HG02763 (cell line): ENCODE data around the gene RUNX3.

Experiments used
- ATAC-seq: cut with Tn5 transposase; IDR thresholded peaks from one replicate; pipeline ENCODE4 v1.9.1; 2021; ENCODE audit warnings: mild to moderate bottlenecking, moderate library complexity; ENCODE audit not compliant: unreplicated experiment

RUNX3 gene

GRCh38 chr1:24963943-24964693 is 34.0 kb upstream of the RUNX3 start:
- no peak for ATAC-seq

GRCh38 chr1:24963099-24963872 is 33.2 kb upstream of the RUNX3 start:
- ATAC-seq, result no peak

DNA sequence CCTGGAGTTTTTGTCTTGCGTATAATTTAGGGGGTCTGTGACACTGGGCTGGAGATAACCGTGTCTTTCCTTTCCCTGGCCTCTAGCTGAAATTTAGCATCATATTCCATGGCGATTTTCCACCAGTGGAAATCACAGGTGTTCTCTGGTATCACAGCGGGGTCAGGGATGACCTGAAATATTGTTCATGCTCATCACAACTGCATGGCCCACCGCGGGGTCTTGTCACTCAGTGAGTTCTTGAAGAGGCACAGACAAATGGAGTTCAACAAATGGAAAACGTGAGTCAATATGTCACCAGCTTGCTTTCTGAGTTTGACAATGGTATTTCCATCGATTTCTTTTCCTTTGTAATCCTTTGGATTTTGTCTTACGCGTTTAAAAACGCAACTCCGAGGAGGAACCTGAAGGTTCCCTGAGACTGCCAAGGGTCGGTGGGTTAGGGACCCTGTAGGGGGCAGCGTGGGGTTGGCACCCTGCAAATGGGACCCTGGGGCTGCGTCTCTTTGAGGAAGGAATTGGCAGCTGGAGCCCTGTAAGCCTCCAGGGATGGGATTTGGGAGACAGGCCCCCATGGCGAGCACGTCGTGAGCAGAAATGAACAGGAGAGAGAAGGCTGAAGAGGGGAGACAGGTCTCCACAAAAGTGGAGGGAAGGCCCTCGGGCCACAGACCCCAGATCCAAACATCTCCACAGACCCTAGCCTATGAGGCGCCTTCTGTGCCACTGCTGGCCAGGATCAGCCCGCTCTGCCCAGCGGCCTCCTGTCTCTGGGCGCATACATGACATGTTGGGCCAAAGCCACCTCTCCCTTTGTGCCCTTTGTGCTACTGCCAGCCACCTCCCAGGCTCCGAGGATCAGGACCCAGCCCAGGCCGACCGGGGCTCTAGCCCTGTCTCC is 32.1 kb upstream of the RUNX3 start:
- ATAC-seq, result no peak

GRCh38 chr1:24961334-24961733 is 31.3 kb upstream of the RUNX3 start:
- ATAC-seq, result no peak

DNA sequence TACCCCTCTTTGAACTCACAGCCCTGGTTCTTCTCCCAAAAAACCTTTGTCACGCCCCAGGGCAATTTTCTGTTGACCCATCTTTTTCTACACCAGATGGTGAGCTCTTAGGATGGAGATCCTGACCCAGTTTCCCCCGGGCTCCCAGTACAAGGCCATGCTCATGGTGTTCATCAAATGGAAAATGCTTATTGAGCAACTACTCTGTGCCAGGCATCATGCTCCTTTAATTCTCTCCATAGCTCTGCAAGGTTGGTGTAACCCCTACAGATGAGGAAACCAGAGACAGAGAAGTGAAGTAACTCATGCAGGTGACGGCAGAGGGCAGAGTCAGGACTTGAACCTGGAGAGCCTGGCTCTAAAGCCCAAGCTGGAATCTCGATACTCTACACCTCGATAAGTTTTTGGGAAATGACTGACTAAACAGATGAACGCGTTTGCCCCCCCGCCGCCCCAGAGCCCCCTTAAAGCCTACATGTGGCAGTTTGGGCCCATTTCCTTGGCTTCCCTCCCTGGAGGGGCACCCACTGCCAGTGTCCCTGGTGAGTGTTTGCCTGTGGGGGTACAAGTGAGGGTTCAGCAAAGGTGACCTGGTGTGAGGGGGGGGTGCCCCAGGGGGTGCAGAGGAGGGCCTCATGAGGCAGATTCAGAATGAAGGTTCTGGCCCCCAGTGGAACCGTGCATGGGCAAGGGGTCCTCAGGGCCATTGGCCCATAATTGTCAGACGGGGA is 30.2 kb upstream of the RUNX3 start:
- ATAC-seq, result no peak

- no peak for ATAC-seq
These were observed 29.5 kb upstream of the RUNX3 start for GRCh38 chr1:24959623-24959975.

GRCh38 chr1:24958766-24959622 is 28.9 kb upstream of the RUNX3 start:
- ATAC-seq, result no peak

DNA sequence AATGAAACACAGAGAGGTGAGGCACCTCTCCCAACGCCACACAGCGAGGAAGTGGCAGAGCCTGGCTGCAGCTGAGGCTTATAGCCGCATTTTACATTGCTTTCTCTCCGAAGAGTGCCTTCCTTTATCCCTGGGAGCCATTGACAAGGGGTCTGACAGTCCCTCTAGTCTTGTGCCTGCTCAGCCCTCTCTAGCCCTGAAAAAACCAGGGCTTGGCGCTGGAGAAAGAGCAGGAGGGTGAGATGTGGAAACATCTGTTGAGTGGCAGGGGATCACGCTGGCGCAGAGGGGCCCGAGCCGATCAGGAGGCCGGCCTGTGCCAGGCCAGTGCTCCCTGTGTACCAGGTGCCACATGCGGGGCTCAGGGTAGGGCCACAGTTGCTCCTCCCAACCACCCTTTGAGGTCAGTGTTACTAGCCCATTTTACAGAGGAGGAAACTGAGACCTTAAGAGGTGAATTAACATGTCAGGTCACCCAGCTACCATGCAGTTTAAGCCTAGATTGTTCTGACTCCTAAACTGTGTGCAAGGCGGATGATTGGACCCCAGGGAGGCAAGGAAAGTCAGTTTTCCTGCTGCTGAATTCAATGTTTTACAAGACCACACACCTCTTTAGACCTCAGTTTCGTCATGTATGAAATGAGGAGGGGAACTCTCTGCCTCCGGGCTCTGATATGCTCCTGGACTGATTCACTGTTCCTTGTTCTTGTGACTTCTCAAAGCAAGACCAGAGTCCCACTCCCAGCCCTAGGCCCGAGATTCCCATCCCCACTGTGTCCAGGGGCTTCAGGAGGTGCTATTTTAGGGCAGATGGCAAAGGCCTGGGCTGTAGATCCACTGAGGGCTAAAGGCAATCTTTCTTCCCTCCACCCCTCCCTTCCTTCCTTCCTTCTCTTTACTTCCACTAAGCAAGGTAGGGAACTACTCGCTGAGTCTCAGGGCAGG is 28.0 kb upstream of the RUNX3 start:
- ATAC-seq, result no peak

DNA sequence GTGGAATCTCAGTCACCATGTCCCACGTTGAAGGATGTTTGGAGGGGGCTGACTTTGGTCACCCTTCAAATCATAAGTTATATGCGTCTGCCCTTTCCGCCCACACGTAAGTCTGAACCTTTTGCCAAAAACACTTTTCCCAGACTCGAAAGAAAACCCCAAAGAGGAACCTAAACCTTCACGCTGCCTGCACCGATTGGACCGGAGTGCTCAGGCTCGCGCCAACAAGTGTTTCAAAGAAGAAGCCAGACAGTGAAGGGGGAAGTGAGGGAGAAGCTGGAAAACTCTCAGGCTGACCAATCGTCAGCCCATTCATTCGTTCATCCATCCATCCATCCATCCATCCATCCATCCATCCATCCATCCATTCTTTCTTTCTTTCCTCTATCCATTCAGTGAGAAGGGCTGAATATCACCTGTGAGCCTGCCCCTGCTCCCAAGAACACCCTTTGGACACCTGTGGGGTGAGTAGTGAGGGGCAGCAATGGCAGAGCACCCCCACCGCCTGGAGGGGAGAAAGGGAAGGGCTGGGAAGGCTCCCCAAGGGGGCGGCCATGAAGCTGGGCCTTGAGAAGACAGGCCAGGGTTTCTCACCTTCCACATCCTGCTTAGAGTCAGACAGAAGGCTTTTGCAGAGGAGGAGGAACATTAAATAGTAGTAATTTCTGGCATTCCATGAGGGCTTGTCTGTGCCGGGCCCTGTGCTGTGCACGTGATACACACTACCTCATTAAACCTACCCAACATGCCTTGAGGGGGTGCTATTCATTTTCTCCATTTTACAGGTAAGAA is 27.1 kb upstream of the RUNX3 start:
- no peak for ATAC-seq

GRCh38 chr1:24955779-24956365 is 25.8 kb upstream of the RUNX3 start:
- ATAC-seq, result no peak

- no peak for ATAC-seq
These were observed 25.1 kb upstream of the RUNX3 start for GRCh38 chr1:24955161-24955560.

GRCh38 chr1:24954631-24955030 is 24.6 kb upstream of the RUNX3 start:
- no peak for ATAC-seq

- no peak for ATAC-seq
These were observed 23.9 kb upstream of the RUNX3 start for GRCh38 chr1:24954022-24954421.

- no peak for ATAC-seq
These were observed 22.4 kb upstream of the RUNX3 start for GRCh38 chr1:24952413-24952841.

DNA sequence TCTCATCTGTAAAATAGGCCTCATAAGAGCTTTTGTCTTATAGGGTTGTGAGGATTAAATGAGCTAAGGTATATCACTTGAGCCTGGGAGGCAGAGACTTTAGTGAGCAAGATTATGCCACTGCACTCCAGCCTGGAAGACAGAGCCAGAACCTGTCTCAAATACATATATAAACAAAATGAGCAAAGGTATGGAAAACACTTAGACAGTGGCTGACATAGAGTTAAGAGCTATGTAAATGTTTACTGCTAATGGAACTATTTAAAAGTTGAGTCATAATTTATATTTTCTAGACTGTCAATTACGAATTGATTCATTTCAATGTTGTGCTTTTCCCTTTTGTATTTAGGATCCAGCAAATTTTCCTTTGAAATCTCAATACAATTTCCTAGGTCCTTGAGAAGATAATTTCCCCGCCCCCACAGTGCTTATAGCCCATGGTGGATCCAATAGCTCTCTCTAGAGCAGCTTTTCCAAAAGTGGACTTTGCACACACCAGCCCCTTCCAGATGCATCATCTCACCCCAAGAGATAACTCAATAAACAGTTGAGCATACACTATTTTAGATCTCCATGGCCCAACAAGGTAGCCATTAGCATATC is 21.8 kb upstream of the RUNX3 start:
- ATAC-seq, result no peak

- ATAC-seq, result no peak
These were observed 21.3 kb upstream of the RUNX3 start for GRCh38 chr1:24951337-24951736.

DNA sequence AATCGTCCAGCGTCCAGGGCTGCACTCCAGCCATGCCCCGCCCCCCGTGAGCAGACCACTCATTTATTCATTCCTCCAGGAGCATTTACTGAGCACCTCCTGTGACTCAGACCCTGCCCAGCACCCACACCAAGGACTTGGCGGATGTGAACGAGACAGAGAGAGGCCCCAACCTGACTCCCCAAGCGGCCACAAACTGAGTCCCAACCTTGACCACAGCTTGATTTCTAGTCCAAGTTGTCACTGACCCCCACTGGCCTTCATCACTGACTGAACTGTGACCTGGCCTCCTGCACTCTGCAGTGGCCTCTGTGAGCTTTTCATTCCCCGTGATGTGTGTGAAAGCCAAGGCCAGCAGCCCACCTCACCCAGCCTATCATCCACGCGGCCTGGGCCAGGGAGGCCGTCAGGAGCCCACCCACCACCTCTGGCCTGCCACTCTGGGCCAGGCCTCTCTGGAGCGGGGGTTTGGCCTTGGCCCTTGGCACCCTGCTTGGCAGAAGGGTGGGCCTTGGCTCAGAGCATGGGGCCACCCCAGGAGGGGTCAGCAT is 19.3 kb upstream of the RUNX3 start:
- no peak for ATAC-seq
